ENCODE data around the gene TGIF1.

The TGIF1 gene

DNA sequence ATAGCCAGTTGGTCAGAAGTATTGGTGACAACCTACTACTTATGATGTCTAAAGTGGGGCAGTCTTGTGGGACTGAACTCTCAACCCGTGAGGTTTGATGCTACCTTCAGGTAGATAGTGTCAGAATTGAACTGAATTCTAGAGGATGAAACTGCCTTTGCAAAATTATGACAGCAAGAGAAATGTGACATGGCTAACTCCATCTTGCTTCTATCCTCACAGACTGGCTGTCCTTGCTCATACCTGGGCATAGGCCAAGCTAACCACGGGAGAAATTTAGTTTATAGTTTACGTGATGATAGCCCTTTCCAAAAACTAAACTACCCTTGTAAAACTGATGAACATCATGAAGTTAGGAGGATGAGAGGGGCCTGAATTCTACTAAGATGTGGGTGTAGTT lies 24.9 kb upstream of the TGIF1 start:
- H2AFZ ChIP-seq (ENCODE audit: low read length), result no peak overlapping the region
- H3K4me3 ChIP-seq (ENCODE audit: low read length, poor library complexity, severe bottlenecking), result no peak overlapping the region
- H4K20me1 ChIP-seq (ENCODE audit: insufficient read depth, low read length, poor library complexity, severe bottlenecking), result no peaks in the 10 kb centered on the region
- H3K36me3 ChIP-seq (ENCODE audit: insufficient read depth, low read length), result no peaks in the 10 kb centered on the region
- H3K9ac ChIP-seq (ENCODE audit: low read depth, low read length, poor library complexity, severe bottlenecking), result no peak overlapping the region
- no peaks in the 10 kb centered on the region for H3K79me2 ChIP-seq (ENCODE audit: insufficient read depth, low read length)
- no peaks in the 10 kb centered on the region for H3K9me2 ChIP-seq (replicated peaks; ENCODE audit: low read depth, low read length)
- no peaks in the 10 kb centered on the region for H3K9me3 ChIP-seq (ENCODE audit: insufficient read depth, low read depth, low read length)
- no peak overlapping the region for H3K4me2 ChIP-seq (ENCODE audit: low read depth, low read length, poor library complexity, severe bottlenecking)
- no peaks in the 10 kb centered on the region for H3K4me1 ChIP-seq (ENCODE audit: insufficient read depth, low read length, poor library complexity, severe bottlenecking)
- no peaks in the 10 kb centered on the region for H3K27me3 ChIP-seq (ENCODE audit: insufficient read depth, low read length, poor library complexity, severe bottlenecking)
- H3F3A ChIP-seq (ENCODE audit: low read depth), result no peaks in the 10 kb centered on the region
- TF ChIP-seq, protein P1, sequence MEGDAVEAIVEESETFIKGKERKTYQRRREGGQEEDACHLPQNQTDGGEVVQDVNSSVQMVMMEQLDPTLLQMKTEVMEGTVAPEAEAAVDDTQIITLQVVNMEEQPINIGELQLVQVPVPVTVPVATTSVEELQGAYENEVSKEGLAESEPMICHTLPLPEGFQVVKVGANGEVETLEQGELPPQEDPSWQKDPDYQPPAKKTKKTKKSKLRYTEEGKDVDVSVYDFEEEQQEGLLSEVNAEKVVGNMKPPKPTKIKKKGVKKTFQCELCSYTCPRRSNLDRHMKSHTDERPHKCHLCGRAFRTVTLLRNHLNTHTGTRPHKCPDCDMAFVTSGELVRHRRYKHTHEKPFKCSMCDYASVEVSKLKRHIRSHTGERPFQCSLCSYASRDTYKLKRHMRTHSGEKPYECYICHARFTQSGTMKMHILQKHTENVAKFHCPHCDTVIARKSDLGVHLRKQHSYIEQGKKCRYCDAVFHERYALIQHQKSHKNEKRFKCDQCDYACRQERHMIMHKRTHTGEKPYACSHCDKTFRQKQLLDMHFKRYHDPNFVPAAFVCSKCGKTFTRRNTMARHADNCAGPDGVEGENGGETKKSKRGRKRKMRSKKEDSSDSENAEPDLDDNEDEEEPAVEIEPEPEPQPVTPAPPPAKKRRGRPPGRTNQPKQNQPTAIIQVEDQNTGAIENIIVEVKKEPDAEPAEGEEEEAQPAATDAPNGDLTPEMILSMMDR (conservative IDR thresholded peaks at IDR 0.05; ENCODE audit: low read length), result no peak
- TF ChIP-seq EZH2phosphoT487 (IDR thresholded peaks at IDR 0.05; ENCODE audit: borderline replicate concordance), result no peak

DNA sequence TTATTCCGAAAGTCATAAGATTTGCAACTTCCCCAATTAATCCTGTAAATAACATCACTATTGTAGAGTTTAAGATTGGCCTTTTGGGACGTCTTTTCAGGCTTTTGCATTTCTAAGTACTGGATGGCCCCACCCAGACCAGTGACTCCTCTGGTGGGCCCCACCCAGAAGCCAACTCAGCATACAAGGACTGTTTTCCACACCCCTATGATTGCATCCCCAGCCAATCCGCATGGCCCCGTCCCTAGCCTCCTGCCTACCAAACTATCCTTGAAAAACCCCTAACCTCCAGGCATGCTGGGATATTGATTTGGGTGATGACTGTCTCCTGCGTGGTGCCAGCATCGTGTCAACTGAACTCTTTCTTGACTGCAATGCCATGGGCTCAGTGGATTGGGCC lies 24.5 kb upstream of the TGIF1 start:
- no peaks in the 10 kb centered on the region for H4K20me1 ChIP-seq (ENCODE audit: insufficient read depth, low read length, poor library complexity, severe bottlenecking)
- H3K9me3 ChIP-seq (ENCODE audit: insufficient read depth, low read depth, low read length), result no peaks in the 10 kb centered on the region
- TF ChIP-seq EZH2phosphoT487 (IDR thresholded peaks at IDR 0.05; ENCODE audit: borderline replicate concordance), result no peak
- TF ChIP-seq, protein P1 (conservative IDR thresholded peaks at IDR 0.05; ENCODE audit: low read length), result no peak
- H3K4me3 ChIP-seq (ENCODE audit: low read length, poor library complexity, severe bottlenecking), result no peak overlapping the region
- no peak overlapping the region for H3K9ac ChIP-seq (ENCODE audit: low read depth, low read length, poor library complexity, severe bottlenecking)
- no peaks in the 10 kb centered on the region for H3K4me1 ChIP-seq (ENCODE audit: insufficient read depth, low read length, poor library complexity, severe bottlenecking)
- H3F3A ChIP-seq (ENCODE audit: low read depth), result no peaks in the 10 kb centered on the region
- H3K79me2 ChIP-seq (ENCODE audit: insufficient read depth, low read length), result no peaks in the 10 kb centered on the region
- H2AFZ ChIP-seq (ENCODE audit: low read length), result no peak overlapping the region
- no peak overlapping the region for H3K4me2 ChIP-seq (ENCODE audit: low read depth, low read length, poor library complexity, severe bottlenecking)
- H3K9me2 ChIP-seq (replicated peaks; ENCODE audit: low read depth, low read length), result no peaks in the 10 kb centered on the region
- H3K36me3 ChIP-seq (ENCODE audit: insufficient read depth, low read length), result no peaks in the 10 kb centered on the region
- no peaks in the 10 kb centered on the region for H3K27me3 ChIP-seq (ENCODE audit: insufficient read depth, low read length, poor library complexity, severe bottlenecking)

DNA sequence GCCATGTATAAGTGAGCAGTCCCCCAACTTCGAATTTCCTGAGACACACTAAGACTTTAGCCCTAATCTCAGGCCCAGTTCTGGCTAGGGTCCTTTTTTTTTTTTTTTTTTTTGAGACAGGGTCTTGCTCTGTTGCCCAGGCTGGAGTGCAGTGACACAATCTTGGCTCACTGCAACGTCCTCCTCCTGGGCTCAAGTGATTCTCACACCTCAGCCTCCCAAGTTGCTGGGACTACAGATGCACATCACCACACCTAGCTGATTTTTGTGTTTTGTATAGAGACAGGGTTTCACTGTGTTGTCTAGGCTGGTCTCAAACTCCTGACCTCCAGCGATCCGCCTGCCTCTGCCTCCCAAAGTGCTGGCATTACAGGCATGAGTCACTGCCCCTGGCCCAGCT lies 23.9 kb upstream of the TGIF1 start:
- no peak overlapping the region for H2AFZ ChIP-seq (ENCODE audit: low read length)
- TF ChIP-seq, protein P1 (conservative IDR thresholded peaks at IDR 0.05; ENCODE audit: low read length), result no peak
- no peak for TF ChIP-seq EZH2phosphoT487 (IDR thresholded peaks at IDR 0.05; ENCODE audit: borderline replicate concordance)

More for the DNA sequence above, 23.9 kb upstream of the TGIF1 start:
- H3K36me3 ChIP-seq (ENCODE audit: insufficient read depth, low read length), result no peaks in the 10 kb centered on the region
- H3K9me3 ChIP-seq (ENCODE audit: insufficient read depth, low read depth, low read length), result no peaks in the 10 kb centered on the region
- H3K4me1 ChIP-seq (ENCODE audit: insufficient read depth, low read length, poor library complexity, severe bottlenecking), result no peaks in the 10 kb centered on the region
- H3K79me2 ChIP-seq (ENCODE audit: insufficient read depth, low read length), result no peaks in the 10 kb centered on the region
- H3K27me3 ChIP-seq (ENCODE audit: insufficient read depth, low read length, poor library complexity, severe bottlenecking), result no peaks in the 10 kb centered on the region
- H3K9me2 ChIP-seq (replicated peaks; ENCODE audit: low read depth, low read length), result no peaks in the 10 kb centered on the region
- H3F3A ChIP-seq (ENCODE audit: low read depth), result no peaks in the 10 kb centered on the region
- no peaks in the 10 kb centered on the region for H4K20me1 ChIP-seq (ENCODE audit: insufficient read depth, low read length, poor library complexity, severe bottlenecking)
- H3K4me2 ChIP-seq (ENCODE audit: low read depth, low read length, poor library complexity, severe bottlenecking), result no peak overlapping the region
- no peak overlapping the region for H3K4me3 ChIP-seq (ENCODE audit: low read length, poor library complexity, severe bottlenecking)
- H3K9ac ChIP-seq (ENCODE audit: low read depth, low read length, poor library complexity, severe bottlenecking), result no peak overlapping the region

All from Loucy (cell line).